MCF 10A (cell line): Measurements from ENCODE around the gene CKB. TPM values are rescaled to one million over a fixed set of nuclear protein-coding genes. Genes with fewer than 3 reads are reported as not detected.

Experiments used
- BruUV-seq: library from RNA; stranded (reverse); fragments of 400-500 nt; replicated peaks from 2 replicates; lab custom pipeline; 2021; lab: Mats Ljungman, UMichigan
- CTCF ChIA-PET: fragments of 300-600 bp; sonication (Branson Sonifier 250); formaldehyde crosslinking; extraction: SDS; loops from one replicate; lab custom pipeline; 2021; ENCODE audit warnings: antibody characterized with exemption, inconsistent platforms; lab: Yijun Ruan, JAX
- POLR2A ChIA-PET: fragments of 300-600, 350-650 bp; sonication (Branson Sonifier 250); formaldehyde crosslinking; extraction: SDS; loops from one replicate; lab custom pipeline; 2020; ENCODE audit warnings: antibody characterized with exemption, inconsistent platforms; lab: Yijun Ruan, JAX
- DNase-seq: peaks from one replicate; pipeline ENCODE4 v3.0.0-alpha.2; 2018; ENCODE audit not compliant: unreplicated experiment
- H3K27ac Mint-ChIP-seq: one replicate; pipeline ENCODE4 v1.8.0; 2022; ENCODE audit warnings: mild to moderate bottlenecking, low read depth, mixed read lengths; ENCODE audit not compliant: unreplicated experiment
- H3K27me3 Mint-ChIP-seq: one replicate; pipeline ENCODE4 v1.8.0; 2022; ENCODE audit warnings: mixed read lengths; ENCODE audit not compliant: insufficient read depth, unreplicated experiment
- H3K36me3 Mint-ChIP-seq: one replicate; pipeline ENCODE4 v1.8.0; 2022; ENCODE audit warnings: mild to moderate bottlenecking, moderate library complexity, mixed read lengths; ENCODE audit not compliant: insufficient read depth, unreplicated experiment
- H3K4me1 Mint-ChIP-seq: one replicate; pipeline ENCODE4 v1.8.0; 2022; ENCODE audit warnings: mixed read lengths; ENCODE audit not compliant: insufficient read depth, unreplicated experiment
- H3K4me3 Mint-ChIP-seq: one replicate; pipeline ENCODE4 v1.8.0; 2022; ENCODE audit warnings: mild to moderate bottlenecking, moderate library complexity, mixed read lengths; ENCODE audit not compliant: unreplicated experiment
- H3K9me3 Mint-ChIP-seq: one replicate; pipeline ENCODE4 v1.8.0; 2022; ENCODE audit warnings: mixed read lengths; ENCODE audit not compliant: unreplicated experiment
- CTCF ChIP-seq: fragments of 200-600 bp; IDR thresholded peaks from one replicate; pipeline ENCODE4 v1.8.0; 2022; ENCODE audit warnings: antibody characterized with exemption, mild to moderate bottlenecking; ENCODE audit not compliant: unreplicated experiment
- intact Hi-C: fragments of 100-400 bp; cut with micrococcal nuclease; formaldehyde crosslinking; loops from 2 replicates; pipeline ENCODE4 v1.14.1; 2022
- total RNA-seq: library from RNA; stranded (reverse); gene quantifications from 2 replicates; pipeline ENCODE4 v1.2.3, GENCODE V29; 2022

Gene CKB
- total RNA-seq, 1 experiment from 2014 or later: 8.5 TPM

DNA sequence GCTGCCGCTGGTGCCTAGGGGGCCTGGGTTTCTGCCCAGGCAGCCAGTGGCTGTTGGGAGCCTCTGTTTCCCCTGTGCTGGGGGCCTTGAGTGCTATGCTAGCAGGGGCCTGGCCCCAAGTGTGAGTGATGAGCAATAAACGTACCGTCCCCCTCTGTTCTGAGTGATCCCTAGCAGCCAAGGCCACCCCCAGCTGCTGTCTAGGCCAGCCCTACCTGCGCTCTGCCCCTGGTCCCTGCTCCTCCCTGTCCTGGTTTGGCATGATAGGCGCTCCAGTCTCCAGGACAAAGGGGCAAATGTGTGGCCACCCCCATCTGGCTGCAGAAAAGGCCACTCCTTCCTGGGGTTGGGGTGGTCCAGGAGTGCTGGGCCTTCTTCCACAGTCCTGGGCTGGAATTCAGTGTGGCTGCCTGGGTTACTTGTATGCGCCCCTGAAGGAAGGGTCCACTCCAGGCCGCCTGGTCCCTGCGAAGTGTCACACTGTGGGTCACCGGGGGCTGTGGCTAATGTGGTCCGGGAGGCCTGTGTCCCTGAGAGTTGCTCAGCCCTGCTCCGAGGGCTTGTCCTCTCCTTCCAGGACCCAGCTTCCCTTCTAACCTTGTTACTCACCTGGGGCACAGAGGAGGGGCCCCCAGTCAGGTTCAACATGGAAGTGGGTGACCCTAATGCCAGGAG is 13.4 kb upstream of the CKB start:
- TF ChIP-seq CTCF: no peak
- ChIA-PET CTCF (interaction anchor here (0.6 to 2.2 kb wide), 3 partner anchors 11 to 1430 kb away, joined by 3 to 11 read pairs (median 4); no protein-coding TSS in a partner anchor), POLR2A (interaction anchor here (0.8 kb wide), 1 partner anchor 21 kb away, joined by 3 read pairs; no protein-coding TSS in a partner anchor)
- Mint-ChIP-seq H3K4me3 (no peak overlapping the region), H3K9me3 (no peaks in the 10 kb centered on the region), H3K27me3 (no peaks in the 10 kb centered on the region), H3K4me1 (peaks cover 13% of the 10 kb centered on the region), H3K27ac (no peak overlapping the region), H3K36me3 (peaks cover 32% of the 10 kb centered on the region)
- no peak for DNase-seq
- intact Hi-C loops: no loop called here
- BruUV-seq: no TSS peak

GRCh38 chr14:103535081-103535890 is 12.7 kb upstream of the CKB start:
- Mint-ChIP-seq H3K4me1 (peaks cover 7% of the 10 kb centered on the region), H3K4me3 (no peak overlapping the region), H3K27ac (no peak overlapping the region), H3K9me3 (no peaks in the 10 kb centered on the region), H3K36me3 (peaks cover 31% of the 10 kb centered on the region), H3K27me3 (no peaks in the 10 kb centered on the region)
- intact Hi-C loops: no loop called here
- ChIA-PET POLR2A (interaction anchor here (0.7 kb wide), 1 partner anchor 14 kb away, joined by 4 read pairs; no protein-coding TSS in a partner anchor), CTCF (interaction anchor here (0.6 to 2.2 kb wide), 4 partner anchors 12 to 1429 kb away, joined by 3 to 11 read pairs (median 6); no protein-coding TSS in a partner anchor)
- TF ChIP-seq CTCF: no peak
- no TSS peak for BruUV-seq
- DNase-seq: no peak

GRCh38 chr14:103534576-103535061 is 12.0 kb upstream of the CKB start:
- Mint-ChIP-seq H3K4me3 (no peak overlapping the region), H3K27ac (no peak overlapping the region), H3K36me3 (peaks cover 28% of the 10 kb centered on the region), H3K4me1 (peaks cover 5% of the 10 kb centered on the region), H3K27me3 (no peaks in the 10 kb centered on the region), H3K9me3 (no peaks in the 10 kb centered on the region)
- no TSS peak for BruUV-seq
- CTCF ChIA-PET: interaction anchor here (2.1 to 2.2 kb wide), 2 partner anchors 12 to 13 kb away, joined by 7 to 11 read pairs; no protein-coding TSS in a partner anchor
- intact Hi-C loops: no loop called here
- DNase-seq: no peak
- no peak for TF ChIP-seq CTCF
- POLR2A ChIA-PET: interaction anchor here (0.7 kb wide), 1 partner anchor 13 kb away, joined by 4 read pairs; no protein-coding TSS in a partner anchor
